A673 (cell line): ENCODE results near the gene CYP2F1.

Experiments
- EZH2 ChIP-seq: fragments of 200-600 bp; sonication (generic); IDR thresholded peaks from 2 replicates; pipeline ENCODE4 v1.6.1; 2017; ENCODE audit warnings: borderline replicate concordance, low read depth, mild to moderate bottlenecking, mixed read lengths, antibody characterized with exemption, low read length; ENCODE audit not compliant: poor library complexity, severe bottlenecking
- TF ChIP-seq, protein P1 (sequence below): fragments of 300-800, 200-600 bp; sonication (generic); conservative IDR thresholded peaks from 2 replicates; pipeline ENCODE4 v1.5.1; 2017; ENCODE audit warnings: low read depth, mild to moderate bottlenecking, antibody characterized with exemption, low read length, moderate library complexity, mixed read lengths

DNA sequence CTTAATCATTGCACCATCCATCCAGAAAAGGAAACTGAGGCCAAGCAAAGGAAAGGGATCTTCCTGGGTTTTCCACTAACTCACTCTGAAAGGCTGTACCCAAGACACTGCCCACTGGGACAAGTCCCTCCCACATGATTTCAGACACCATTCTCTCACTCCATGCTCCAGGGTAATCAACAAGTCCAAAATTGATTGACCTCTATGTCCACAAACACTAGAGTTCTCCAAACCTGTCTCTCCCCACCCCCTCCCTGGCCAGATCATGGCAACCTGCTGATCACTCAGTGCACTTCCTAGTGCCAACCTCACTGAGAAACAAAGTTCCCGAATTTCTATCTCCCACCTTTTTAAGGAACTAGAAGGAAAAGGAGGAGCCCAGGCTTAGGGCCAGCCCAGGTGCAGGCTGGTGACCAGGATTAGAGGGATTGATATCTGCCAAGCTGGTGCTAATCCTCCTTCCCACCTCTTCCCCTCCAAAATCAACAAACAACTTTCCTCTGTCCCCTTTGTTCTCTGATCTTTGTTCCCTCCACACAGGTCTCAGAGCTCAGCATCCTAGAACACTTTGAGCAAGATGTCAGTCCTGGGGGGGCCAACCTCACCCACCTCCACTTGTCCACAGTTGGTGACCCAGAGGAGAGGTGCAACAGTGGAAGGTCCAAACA is 28.4 kb upstream of the CYP2F1 start:
- TF ChIP-seq EZH2 = no peak
- TF ChIP-seq, protein P1, sequence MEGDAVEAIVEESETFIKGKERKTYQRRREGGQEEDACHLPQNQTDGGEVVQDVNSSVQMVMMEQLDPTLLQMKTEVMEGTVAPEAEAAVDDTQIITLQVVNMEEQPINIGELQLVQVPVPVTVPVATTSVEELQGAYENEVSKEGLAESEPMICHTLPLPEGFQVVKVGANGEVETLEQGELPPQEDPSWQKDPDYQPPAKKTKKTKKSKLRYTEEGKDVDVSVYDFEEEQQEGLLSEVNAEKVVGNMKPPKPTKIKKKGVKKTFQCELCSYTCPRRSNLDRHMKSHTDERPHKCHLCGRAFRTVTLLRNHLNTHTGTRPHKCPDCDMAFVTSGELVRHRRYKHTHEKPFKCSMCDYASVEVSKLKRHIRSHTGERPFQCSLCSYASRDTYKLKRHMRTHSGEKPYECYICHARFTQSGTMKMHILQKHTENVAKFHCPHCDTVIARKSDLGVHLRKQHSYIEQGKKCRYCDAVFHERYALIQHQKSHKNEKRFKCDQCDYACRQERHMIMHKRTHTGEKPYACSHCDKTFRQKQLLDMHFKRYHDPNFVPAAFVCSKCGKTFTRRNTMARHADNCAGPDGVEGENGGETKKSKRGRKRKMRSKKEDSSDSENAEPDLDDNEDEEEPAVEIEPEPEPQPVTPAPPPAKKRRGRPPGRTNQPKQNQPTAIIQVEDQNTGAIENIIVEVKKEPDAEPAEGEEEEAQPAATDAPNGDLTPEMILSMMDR = no peak
